Caco-2 (cell line): Measurements from ENCODE around the gene KRABD2.

Experiments used
- BruUV-seq: library from RNA; stranded (reverse); fragments of 400-500 nt; replicated peaks from 2 replicates; lab custom pipeline; 2021; lab: Mats Ljungman, UMichigan
- CTCF ChIA-PET: fragments of 300-600 bp; sonication (Branson Sonifier 250); formaldehyde crosslinking; loops from one replicate; lab custom pipeline; 2022; ENCODE audit warnings: antibody characterized with exemption; lab: Charles Lee
- POLR2A ChIA-PET: fragments of 300-600 bp; sonication (Branson Sonifier 250); formaldehyde crosslinking; loops from one replicate; lab custom pipeline; 2022; ENCODE audit warnings: antibody characterized with exemption; lab: Charles Lee
- DNase-seq, 2 experiments: peaks; one replicate each; pipeline versions ENCODE4 v3.0.0 to v3.0.0-alpha.2; 2020 to 2022
- H3K27me3 ChIP-seq: replicated peaks from 2 replicates; pipeline ENCODE4 v1.6.0; 2011; ENCODE audit warnings: low read length; ENCODE audit not compliant: control insufficient read depth, insufficient read depth
- H3K36me3 ChIP-seq: 2 replicates; pipeline ENCODE4 v1.5.1; 2011; ENCODE audit warnings: low read length; ENCODE audit not compliant: control insufficient read depth, insufficient read depth
- H3K4me1 ChIP-seq: fragments of 250-450 bp; sonication (Bioruptor Pico); 2 replicates; pipeline ENCODE4 v1.5.1; 2020; ENCODE audit warnings: mild to moderate bottlenecking
- H3K4me3 ChIP-seq: 2 replicates; pipeline ENCODE4 v1.5.1; 2011; ENCODE audit warnings: low read depth, mild to moderate bottlenecking, control low read depth, low read length
- H3K9me3 ChIP-seq: fragments of 250-450 bp; sonication (Bioruptor Pico); 2 replicates; pipeline ENCODE4 v1.5.1; 2020; ENCODE audit warnings: mild to moderate bottlenecking, moderate library complexity
- H3K27ac Mint-ChIP-seq: one replicate; pipeline ENCODE4 v1.8.0; 2022; ENCODE audit warnings: mixed read lengths; ENCODE audit not compliant: unreplicated experiment
- H3K27me3 Mint-ChIP-seq: one replicate; pipeline ENCODE4 v1.8.0; 2022; ENCODE audit warnings: mixed read lengths; ENCODE audit not compliant: insufficient read depth, unreplicated experiment
- H3K36me3 Mint-ChIP-seq: one replicate; pipeline ENCODE4 v1.8.0; 2022; ENCODE audit warnings: mild to moderate bottlenecking, mixed read lengths; ENCODE audit not compliant: insufficient read depth, unreplicated experiment
- H3K4me1 Mint-ChIP-seq: one replicate; pipeline ENCODE4 v1.8.0; 2022; ENCODE audit warnings: low read depth, mixed read lengths; ENCODE audit not compliant: unreplicated experiment
- H3K4me3 Mint-ChIP-seq: one replicate; pipeline ENCODE4 v1.8.0; 2022; ENCODE audit warnings: mild to moderate bottlenecking, moderate library complexity, mixed read lengths; ENCODE audit not compliant: unreplicated experiment
- H3K9me3 Mint-ChIP-seq: one replicate; pipeline ENCODE4 v1.8.0; 2022; ENCODE audit warnings: mixed read lengths; ENCODE audit not compliant: unreplicated experiment
- intact Hi-C: fragments of 100-400 bp; cut with micrococcal nuclease; formaldehyde crosslinking; loops from one replicate; pipeline ENCODE4 v1.10.0; 2022; ENCODE audit not compliant: unreplicated experiment
- TF ChIP-seq, protein P1 (sequence below), 2 experiments: fragments of 200-600 bp in 1 of 2; IDR thresholded peaks; 1 replicate in 1 of 2; 2 replicates in 1 of 2; pipeline versions ENCODE4 v1.5.1 to v1.8.0; 2011 to 2022; ENCODE audit warnings: antibody characterized with exemption in 1 of 2, control low read depth in 1 of 2, inconsistent platforms in 1 of 2, low read depth in 1 of 2, low read length in 1 of 2, mild to moderate bottlenecking in 1 of 2, moderate library complexity in 1 of 2; ENCODE audit not compliant: insufficient read depth in 1 of 2, severe bottlenecking in 1 of 2, unreplicated experiment in 1 of 2

The KRABD2 gene

DNA sequence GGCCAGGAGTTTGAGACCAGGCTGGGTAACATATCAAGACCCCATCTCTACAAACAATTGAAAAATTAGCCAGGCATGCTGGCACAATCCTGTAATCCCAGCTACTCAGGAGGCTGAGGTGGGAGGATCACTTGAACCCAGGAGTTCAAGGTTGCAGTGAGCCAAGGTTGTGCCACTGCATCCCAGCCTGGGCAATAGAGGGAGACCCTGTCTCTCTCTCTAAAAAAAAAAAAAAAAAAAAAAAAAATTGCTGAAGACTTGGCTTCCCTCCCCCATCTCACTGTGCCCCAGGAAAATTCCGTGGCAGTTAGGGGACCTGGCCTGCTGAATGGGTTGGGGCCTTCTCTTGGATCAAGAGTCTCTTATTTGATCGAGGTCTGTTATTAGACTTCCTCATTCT, 37.0 kb downstream of the KRABD2 start, which contains the start of gene ODF4:
Gene ODF4 (plus strand): TSS at position 301 of the 400 bp plus-strand sequence. CDS start 212 bp downstream, outside the sequence.
- no peak for DNase-seq
- H3K4me3 ChIP-seq, result no peak within 1 kb of the TSS
- H3K36me3 Mint-ChIP-seq, result no peaks in the 10 kb centered on the region
- no peaks in the 10 kb centered on the region for H3K9me3 Mint-ChIP-seq
- H3K9me3 ChIP-seq, result no peaks in the 10 kb centered on the region
- POLR2A ChIA-PET, result no interaction called here
- no peak within 1 kb of the TSS for H3K4me3 Mint-ChIP-seq
- TF ChIP-seq, protein P1, sequence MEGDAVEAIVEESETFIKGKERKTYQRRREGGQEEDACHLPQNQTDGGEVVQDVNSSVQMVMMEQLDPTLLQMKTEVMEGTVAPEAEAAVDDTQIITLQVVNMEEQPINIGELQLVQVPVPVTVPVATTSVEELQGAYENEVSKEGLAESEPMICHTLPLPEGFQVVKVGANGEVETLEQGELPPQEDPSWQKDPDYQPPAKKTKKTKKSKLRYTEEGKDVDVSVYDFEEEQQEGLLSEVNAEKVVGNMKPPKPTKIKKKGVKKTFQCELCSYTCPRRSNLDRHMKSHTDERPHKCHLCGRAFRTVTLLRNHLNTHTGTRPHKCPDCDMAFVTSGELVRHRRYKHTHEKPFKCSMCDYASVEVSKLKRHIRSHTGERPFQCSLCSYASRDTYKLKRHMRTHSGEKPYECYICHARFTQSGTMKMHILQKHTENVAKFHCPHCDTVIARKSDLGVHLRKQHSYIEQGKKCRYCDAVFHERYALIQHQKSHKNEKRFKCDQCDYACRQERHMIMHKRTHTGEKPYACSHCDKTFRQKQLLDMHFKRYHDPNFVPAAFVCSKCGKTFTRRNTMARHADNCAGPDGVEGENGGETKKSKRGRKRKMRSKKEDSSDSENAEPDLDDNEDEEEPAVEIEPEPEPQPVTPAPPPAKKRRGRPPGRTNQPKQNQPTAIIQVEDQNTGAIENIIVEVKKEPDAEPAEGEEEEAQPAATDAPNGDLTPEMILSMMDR (IDR thresholded peaks at IDR 0.05; ENCODE audit: insufficient read depth in 1 of 2, low read depth in 1 of 2, low read length in 1 of 2, severe bottlenecking in 1 of 2, unreplicated experiment in 1 of 2), result no peak
- H3K27me3 Mint-ChIP-seq, result no peaks in the 10 kb centered on the region
- intact Hi-C loops, result no loop called here
- no TSS peak for BruUV-seq
- no peaks in the 10 kb centered on the region for H3K4me1 Mint-ChIP-seq
- CTCF ChIA-PET, result no interaction called here
- H3K27me3 ChIP-seq, result no peaks in the 10 kb centered on the region
- H3K4me1 ChIP-seq, result no peaks in the 10 kb centered on the region
- H3K36me3 ChIP-seq, result no peaks in the 10 kb centered on the region
- H3K27ac Mint-ChIP-seq, result no peak within 1 kb of the TSS

DNA sequence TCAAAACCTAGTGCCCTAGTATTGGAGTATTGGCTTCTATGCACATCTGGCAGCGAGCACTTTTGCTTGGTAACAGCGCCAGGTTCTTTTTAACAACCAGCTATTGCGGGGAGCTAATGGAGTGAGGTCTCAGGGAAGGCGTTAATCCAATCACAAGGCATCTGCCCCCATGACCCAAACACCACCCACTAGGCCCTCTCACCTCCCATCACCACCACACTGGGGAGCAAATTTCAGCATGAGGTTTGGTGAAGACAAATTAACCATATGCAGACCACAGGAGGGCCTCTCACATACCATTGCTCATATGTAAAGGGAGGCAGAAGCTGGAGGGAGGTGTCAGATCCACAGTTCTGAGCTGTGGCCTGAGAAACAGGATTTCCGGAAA, 37.8 kb downstream of the KRABD2 start:
- Mint-ChIP-seq H3K4me3 (no peak overlapping the region), H3K27me3 (no peaks in the 10 kb centered on the region), H3K9me3 (no peaks in the 10 kb centered on the region), H3K27ac (no peak overlapping the region), H3K4me1 (no peaks in the 10 kb centered on the region), H3K36me3 (no peaks in the 10 kb centered on the region)
- ChIA-PET POLR2A (no interaction called here), CTCF (no interaction called here)
- Histone ChIP-seq H3K4me3 (no peak overlapping the region), H3K36me3 (no peaks in the 10 kb centered on the region), H3K4me1 (no peaks in the 10 kb centered on the region), H3K9me3 (no peaks in the 10 kb centered on the region), H3K27me3 (no peaks in the 10 kb centered on the region)
- intact Hi-C loops, result no loop called here
- TF ChIP-seq, protein P1 (IDR thresholded peaks at IDR 0.05; ENCODE audit: insufficient read depth in 1 of 2, low read depth in 1 of 2, low read length in 1 of 2, severe bottlenecking in 1 of 2, unreplicated experiment in 1 of 2), result no peak
- no TSS peak for BruUV-seq
- DNase-seq, result no peak

DNA sequence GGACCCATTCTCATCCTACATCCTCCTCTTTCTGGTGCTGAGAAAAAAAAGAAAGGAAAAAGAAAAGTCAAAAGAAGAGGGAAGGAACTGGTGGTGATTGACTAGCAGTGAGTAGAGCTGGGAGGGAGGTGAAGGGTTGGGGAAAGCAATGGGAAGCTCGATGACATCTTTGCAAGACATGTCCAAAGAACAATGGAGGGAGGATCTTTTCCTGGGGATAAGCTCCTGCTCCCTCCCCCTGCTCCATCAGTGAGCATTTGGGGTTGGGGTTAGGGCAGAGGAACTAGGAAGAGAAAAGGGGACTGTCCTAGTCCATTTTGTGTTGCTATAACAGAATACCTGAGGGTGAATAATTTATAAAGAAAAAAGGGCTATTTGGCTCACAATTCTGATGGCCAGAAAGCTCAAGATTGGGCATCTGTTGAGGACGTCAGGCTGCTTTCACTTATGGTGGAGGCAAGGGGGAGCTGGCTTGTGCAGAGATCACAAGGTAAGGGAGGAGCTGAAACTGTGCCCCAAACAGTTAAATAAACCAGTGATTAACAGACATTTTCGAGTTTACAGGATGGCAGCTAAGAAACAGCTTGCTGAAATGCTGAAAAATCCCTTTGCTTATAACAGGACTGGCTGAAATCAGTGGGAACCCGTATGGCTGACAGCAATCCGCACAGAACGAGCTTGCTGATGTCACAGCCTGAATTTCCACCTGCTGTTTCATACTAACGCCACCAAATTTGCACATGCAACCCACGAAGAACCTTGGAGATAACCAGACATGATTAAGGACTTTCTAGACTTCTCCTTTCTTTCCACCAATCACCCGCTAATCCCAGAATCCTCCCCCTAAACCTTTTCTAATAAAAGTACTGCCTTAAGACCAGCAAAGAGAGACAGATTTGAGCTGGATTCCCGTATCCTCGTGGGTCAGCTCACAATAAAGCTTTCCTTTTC, 38.4 kb downstream of the KRABD2 start:
- H3K36me3 Mint-ChIP-seq, result no peaks in the 10 kb centered on the region
- Histone ChIP-seq H3K36me3 (no peaks in the 10 kb centered on the region), H3K4me3 (no peak overlapping the region), H3K27me3 (no peaks in the 10 kb centered on the region), H3K4me1 (no peaks in the 10 kb centered on the region), H3K9me3 (no peaks in the 10 kb centered on the region)
- BruUV-seq, result no TSS peak
- H3K4me3 Mint-ChIP-seq, result no peak overlapping the region
- no peak for DNase-seq
- H3K4me1 Mint-ChIP-seq, result no peaks in the 10 kb centered on the region
- POLR2A ChIA-PET, result no interaction called here
- no peak overlapping the region for H3K27ac Mint-ChIP-seq
- H3K9me3 Mint-ChIP-seq, result no peaks in the 10 kb centered on the region
- CTCF ChIA-PET, result no interaction called here
- no peaks in the 10 kb centered on the region for H3K27me3 Mint-ChIP-seq
- intact Hi-C loops, result no loop called here
- TF ChIP-seq, protein P1 (IDR thresholded peaks at IDR 0.05; ENCODE audit: insufficient read depth in 1 of 2, low read depth in 1 of 2, low read length in 1 of 2, severe bottlenecking in 1 of 2, unreplicated experiment in 1 of 2), result no peak
